GOT3 (cell line): Measurements from ENCODE around the gene METTL23.

Experiments used
- DNase-seq: peaks from one replicate; lab custom pipeline; 2025; ENCODE audit warnings: mixed read lengths; lab: John Stamatoyannopoulos, UW

METTL23 gene

DNA sequence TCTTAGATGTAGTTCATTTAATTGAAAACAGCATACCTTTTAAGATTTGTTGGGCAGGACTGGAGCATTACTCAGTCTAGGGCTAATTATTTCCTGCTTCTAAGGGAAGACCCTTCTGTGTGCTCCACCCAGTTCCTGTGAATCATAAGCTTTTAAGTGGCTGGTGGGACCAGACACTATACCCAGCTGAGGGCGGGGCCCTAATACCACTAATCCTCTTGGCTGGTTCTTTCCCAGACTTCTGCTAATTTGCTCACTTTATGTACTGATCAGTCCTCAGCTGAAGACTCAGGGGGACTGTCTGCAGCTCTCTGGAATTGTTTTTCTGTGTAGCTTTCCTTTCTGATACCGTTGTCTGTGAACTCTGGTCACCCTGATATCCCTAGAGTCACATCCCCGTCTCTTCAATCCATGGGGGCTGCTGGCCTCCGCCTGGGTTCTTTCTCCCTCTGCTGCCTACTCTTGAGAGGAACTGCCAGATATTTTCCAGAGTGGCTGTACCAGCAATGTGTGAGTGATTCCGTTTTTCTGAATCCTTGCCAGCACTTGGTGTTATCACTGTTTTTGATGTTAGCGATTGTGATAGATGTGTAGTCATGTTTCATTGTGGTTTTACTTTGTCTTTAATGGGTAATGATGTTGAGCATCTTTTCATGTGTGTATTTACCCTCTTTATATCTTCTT lies 46.3 kb downstream of the METTL23 start:
- no peak for DNase-seq

DNA sequence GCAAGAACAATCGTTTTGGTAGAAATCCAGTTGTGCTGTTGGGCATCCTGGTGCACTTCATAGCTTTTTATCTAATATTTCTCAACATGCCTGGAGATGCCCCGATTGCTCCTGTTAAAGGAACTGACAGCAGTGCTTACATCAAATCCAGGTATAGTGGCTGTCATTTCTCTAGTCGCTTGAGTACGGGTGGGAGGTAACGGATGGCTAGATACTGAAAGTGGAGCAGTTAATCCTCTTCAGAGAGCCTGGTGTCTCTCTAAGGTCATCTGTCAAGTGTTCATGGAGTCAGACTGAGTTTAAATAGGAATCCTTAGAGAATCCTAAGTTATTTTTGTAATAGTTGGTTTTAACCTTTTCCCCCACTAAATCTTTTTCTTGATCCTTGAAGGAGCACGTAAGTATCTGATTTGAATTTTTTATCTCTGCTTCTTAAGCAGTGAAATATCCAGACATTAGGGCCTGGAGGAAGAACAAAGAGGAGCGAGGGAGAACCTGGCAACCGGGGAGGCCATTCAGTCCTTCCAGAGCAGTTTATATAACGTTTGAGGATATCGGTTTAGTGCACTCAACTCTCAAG lies 48.5 kb downstream of the METTL23 start:
- DNase-seq, result no peak

- no peak for DNase-seq
These were observed 54.7 kb downstream of the METTL23 start for GRCh38 chr17:76781056-76781982.

- DNase-seq, result no peak
These were observed 56.5 kb downstream of the METTL23 start for GRCh38 chr17:76783146-76783545.
